Measurements from ENCODE around the gene EXOSC2. TPM values are rescaled to one million over a fixed set of nuclear protein-coding genes. Genes with fewer than 3 reads are reported as not detected.

Gene EXOSC2
- total RNA-seq, 1 experiment from 2014 or later = 49.5 TPM

GRCh38 chr9:130745829-130746228 is 52.2 kb downstream of the EXOSC2 start:
- Histone ChIP-seq H3K27me3 (ENCODE audit: insufficient read depth, low read depth) (no peaks in the 10 kb centered on the region), H3K36me3 (ENCODE audit: low read depth) (no peaks in the 10 kb centered on the region), H3K9me2 (ENCODE audit: insufficient read depth) (no peaks in the 10 kb centered on the region), H2AFZ (no peak overlapping the region), H3K4me1 (replicated peaks; ENCODE audit: insufficient read depth) (peaks cover 7% of the 10 kb centered on the region), H3K4me3 (no peak overlapping the region), H3F3A (ENCODE audit: insufficient read depth, low read depth) (no peaks in the 10 kb centered on the region), H3K9me3 (ENCODE audit: insufficient read depth, low read depth) (no peaks in the 10 kb centered on the region), H3K79me2 (ENCODE audit: low read depth) (peaks cover 28% of the 10 kb centered on the region; the same call in 1 of the 2 replicates), H3K27ac (no peak overlapping the region), H4K20me1 (ENCODE audit: insufficient read depth) (no peaks in the 10 kb centered on the region), H3K4me2 (no peak overlapping the region)
- intact Hi-C loops (cut with micrococcal nuclease; ENCODE audit: unreplicated experiment) = no loop called here
- ChIA-PET POLR2A (ENCODE audit: unreplicated experiment) (no interaction called here), CTCF (no interaction called here)
- no peak for DNase-seq
- no peak for TF ChIP-seq CTCF (conservative IDR thresholded peaks at IDR 0.05)
- no peak for TF ChIP-seq EZH2 (IDR thresholded peaks at IDR 0.05; ENCODE audit: low read depth)
- no TSS peak for BruUV-seq (replicated peaks)

- Histone ChIP-seq H3K27me3 (ENCODE audit: insufficient read depth, low read depth) (no peaks in the 10 kb centered on the region), H3K4me2 (no peak overlapping the region)
These were observed 53.0 kb downstream of the EXOSC2 start for GRCh38 chr9:130746434-130747212.

More at GRCh38 chr9:130746434-130747212, 53.0 kb downstream of the EXOSC2 start:
- TF ChIP-seq EZH2 (IDR thresholded peaks at IDR 0.05; ENCODE audit: low read depth) (no peak), CTCF (conservative IDR thresholded peaks at IDR 0.05) (no peak)
- ChIA-PET CTCF (no interaction called here), POLR2A (ENCODE audit: unreplicated experiment) (no interaction called here)
- Histone ChIP-seq H4K20me1 (ENCODE audit: insufficient read depth) (no peaks in the 10 kb centered on the region), H3F3A (ENCODE audit: insufficient read depth, low read depth) (no peaks in the 10 kb centered on the region), H3K79me2 (ENCODE audit: low read depth) (peaks cover 24% of the 10 kb centered on the region; the same call in 1 of the 2 replicates), H3K4me3 (no peak overlapping the region), H2AFZ (no peak overlapping the region), H3K4me1 (replicated peaks; ENCODE audit: insufficient read depth) (peaks cover 7% of the 10 kb centered on the region), H3K9me3 (ENCODE audit: insufficient read depth, low read depth) (no peaks in the 10 kb centered on the region), H3K27ac (no peak overlapping the region), H3K36me3 (ENCODE audit: low read depth) (no peaks in the 10 kb centered on the region), H3K9me2 (ENCODE audit: insufficient read depth) (no peaks in the 10 kb centered on the region)
- no TSS peak for BruUV-seq (replicated peaks)
- no peak for DNase-seq
- intact Hi-C loops (cut with micrococcal nuclease; ENCODE audit: unreplicated experiment) = no loop called here
